Prostate gland (tissue), 1 donor: ENCODE data around the gene ALKAL2.

ENCODE experiments used
- POLR2A ChIP-seq: fragments of 450-650 bp; IDR thresholded peaks from one replicate; pipeline ENCODE4 v1.6.1; 2016; ENCODE audit warnings: antibody characterized with exemption, mild to moderate bottlenecking
- POLR2AphosphoS5 ChIP-seq: sonication (generic); formaldehyde crosslinking; IDR thresholded peaks from one replicate; pipeline ENCODE4 v1.6.1; 2017; ENCODE audit warnings: antibody characterized with exemption

GRCh38 chr2:317501-318424 is 29.9 kb upstream of the ALKAL2 start:
- TF ChIP-seq POLR2A (no peak), POLR2AphosphoS5 (no peak)
